22Rv1 (cell line): ENCODE data around the gene MARCO.

Source experiments
- H3K27ac ChIP-seq: fragments of 450-650 bp; 2 replicates; pipeline ENCODE4 v1.5.1; 2017
- CTCF ChIP-seq: fragments of 450-650 bp; IDR thresholded peaks from 2 replicates; pipeline ENCODE4 v1.5.1; 2017; ENCODE audit warnings: mild to moderate bottlenecking
- ZFX ChIP-seq: fragments of 450-650 bp; IDR thresholded peaks from 2 replicates; pipeline ENCODE4 v1.6.1; 2017; ENCODE audit warnings: antibody characterized with exemption, borderline replicate concordance

Gene MARCO

GRCh38 chr2:118982039-118982438, 40.0 kb downstream of the MARCO start:
- H3K27ac ChIP-seq: no peak overlapping the region
- TF ChIP-seq CTCF (no peak), ZFX (no peak)

- no peak overlapping the region for H3K27ac ChIP-seq
- TF ChIP-seq ZFX: no peak
- TF ChIP-seq CTCF: no peak
Observed at GRCh38 chr2:118983133-118983532, 41.1 kb downstream of the MARCO start.

- H3K27ac ChIP-seq: no peak overlapping the region
- no peak for TF ChIP-seq ZFX
- TF ChIP-seq CTCF: no peak
Observed at GRCh38 chr2:118983915-118984314, 41.9 kb downstream of the MARCO start.

GRCh38 chr2:118986738-118987137, 44.7 kb downstream of the MARCO start:
- no peak for TF ChIP-seq ZFX
- H3K27ac ChIP-seq: no peak overlapping the region

GRCh38 chr2:118987886-118988285, 45.9 kb downstream of the MARCO start:
- TF ChIP-seq CTCF: no peak
- no peak for TF ChIP-seq ZFX
- no peak overlapping the region for H3K27ac ChIP-seq

GRCh38 chr2:118988706-118989105, 46.7 kb downstream of the MARCO start:
- H3K27ac ChIP-seq: no peak overlapping the region
- TF ChIP-seq ZFX (no peak), CTCF (no peak)

- no peak overlapping the region for H3K27ac ChIP-seq
Observed at GRCh38 chr2:118989481-118989880, 47.5 kb downstream of the MARCO start.

More at GRCh38 chr2:118989481-118989880, 47.5 kb downstream of the MARCO start:
- TF ChIP-seq ZFX (no peak), CTCF (no peak)
